Neural cell (in vitro differentiated cells): ENCODE data around the gene PARG. TPM values are rescaled to one million over a fixed set of nuclear protein-coding genes. Genes with fewer than 3 reads are reported as not detected.
"Not testable (repeated sequence)": the region's sequence is repeated elsewhere in the genome, so short reads cannot be mapped to it uniquely, and the experiment has no call there.

Experiments used
- H2AFZ ChIP-seq: fragments of 200-600, 300-800 bp; sonication (generic), shearing (Covaris generic); 2 replicates; pipeline ENCODE4 v1.6.0; 2014; ENCODE audit warnings: low read depth, mild to moderate bottlenecking, antibody characterized with exemption, low read length, moderate library complexity
- H3F3A ChIP-seq: fragments of 200-600 bp; shearing (Covaris generic); 2 replicates; pipeline ENCODE4 v1.6.1; 2016; ENCODE audit warnings: mild to moderate bottlenecking, moderate library complexity, mixed read lengths, antibody characterized with exemption, low read length; ENCODE audit not compliant: insufficient read depth, poor library complexity, severe bottlenecking
- H3K27ac ChIP-seq: fragments of 200-600, 300-800 bp; sonication (generic), shearing (Covaris generic); 2 replicates; pipeline ENCODE4 v1.5.1; 2014; ENCODE audit warnings: mild to moderate bottlenecking, low read length, moderate library complexity
- H3K27me3 ChIP-seq: fragments of 300-800, 200-600 bp; sonication (generic), shearing (Covaris generic); 2 replicates; pipeline ENCODE4 v1.6.0; 2014; ENCODE audit warnings: mild to moderate bottlenecking, low read depth, low read length, moderate library complexity; ENCODE audit not compliant: insufficient read depth
- H3K36me3 ChIP-seq: fragments of 300-800, 200-600 bp; sonication (generic), shearing (Covaris generic); 2 replicates; pipeline ENCODE4 v1.5.1; 2014; ENCODE audit warnings: mild to moderate bottlenecking, antibody characterized with exemption, low read length, moderate library complexity; ENCODE audit not compliant: insufficient read depth
- H3K4me2 ChIP-seq: fragments of 300-800, 200-600 bp; sonication (generic), shearing (Covaris generic); 2 replicates; pipeline ENCODE4 v1.6.0; 2014; ENCODE audit warnings: mild to moderate bottlenecking, low read length
- H3K4me3 ChIP-seq: fragments of 300-800, 200-600 bp; sonication (generic), shearing (Covaris generic); 2 replicates; pipeline ENCODE4 v1.5.1; 2014; ENCODE audit warnings: mild to moderate bottlenecking, low read length, moderate library complexity
- H3K79me2 ChIP-seq: fragments of 200-600 bp; shearing (Covaris generic); replicated peaks from 2 replicates; pipeline ENCODE4 v1.6.0; 2014; ENCODE audit warnings: mild to moderate bottlenecking, low read length, moderate library complexity; ENCODE audit not compliant: insufficient read depth
- H3K9ac ChIP-seq: fragments of 300-800, 200-600 bp; sonication (generic), shearing (Covaris generic); 2 replicates; pipeline ENCODE4 v1.6.1; 2016; ENCODE audit warnings: mild to moderate bottlenecking, low read length, mixed read lengths
- H3K9me2 ChIP-seq: fragments of 200-600 bp; shearing (Covaris generic); 2 replicates; pipeline ENCODE4 v1.6.1; 2016; ENCODE audit warnings: mild to moderate bottlenecking, low read length, mixed read lengths; ENCODE audit not compliant: insufficient read depth
- H3K9me3 ChIP-seq: fragments of 200-600, 300-800 bp; sonication (generic), shearing (Covaris generic); 2 replicates; pipeline ENCODE4 v1.6.1; 2016; ENCODE audit warnings: mild to moderate bottlenecking, mixed run types, low read length, moderate library complexity, mixed read lengths
- H4K20me1 ChIP-seq: fragments of 200-600 bp; shearing (Covaris generic); 2 replicates; pipeline ENCODE4 v1.6.1; 2016; ENCODE audit warnings: mild to moderate bottlenecking, mixed run types; ENCODE audit not compliant: insufficient read depth
- polyA plus RNA-seq: library from polyadenylated mRNA; depleted of rRNA; stranded (reverse); fragments of >200 nt; gene quantifications from 2 replicates; pipeline ENCODE4 v1.2.3, GENCODE V29; 2014

PARG gene
- polyA plus RNA-seq, 1 donor from 2014 or later = 36.0 TPM

DNA sequence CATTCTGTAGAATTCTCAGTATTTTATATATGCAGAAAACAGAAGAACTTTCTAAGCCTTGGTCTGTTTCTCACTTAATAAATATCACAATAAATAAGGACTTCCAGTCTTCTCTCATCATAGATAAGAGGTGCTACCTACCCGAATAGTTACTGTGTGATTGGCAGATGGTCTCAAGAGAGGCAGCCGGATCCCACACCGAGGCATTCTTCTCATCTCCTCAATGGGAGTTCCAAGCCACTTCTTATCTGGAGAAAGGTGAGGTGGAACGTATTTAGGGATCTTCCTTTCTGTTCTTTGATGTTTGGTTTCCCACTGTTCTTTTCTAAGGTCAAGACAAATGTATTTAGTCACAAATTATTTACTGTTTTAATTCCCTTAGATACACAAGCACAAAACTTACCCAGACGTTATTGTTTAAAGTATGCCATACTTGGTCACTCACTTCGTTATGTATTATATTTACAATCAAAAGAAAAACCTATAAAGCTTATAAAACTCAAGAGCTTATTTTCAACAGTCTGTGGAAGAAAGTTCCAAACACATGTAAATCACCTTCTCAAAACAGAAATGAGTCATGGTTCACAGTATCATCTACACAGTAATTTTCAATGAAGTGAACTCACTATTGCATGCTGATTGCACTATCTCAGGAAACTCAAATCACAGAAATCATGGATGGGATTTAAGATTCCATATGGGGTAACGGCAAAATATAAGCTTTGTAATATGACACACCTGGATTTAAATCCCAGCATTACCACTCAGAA is 9.7 kb downstream of the PARG start:
- H3K9ac ChIP-seq, H3F3A ChIP-seq, H3K79me2 ChIP-seq, H4K20me1 ChIP-seq, H3K27ac ChIP-seq, H3K9me2 ChIP-seq, H2AFZ ChIP-seq, H3K27me3 ChIP-seq, H3K36me3 ChIP-seq, H3K9me3 ChIP-seq, H3K4me3 ChIP-seq, H3K4me2 ChIP-seq: not testable (repeated sequence)

GRCh38 chr10:49931276-49931675 is 10.6 kb downstream of the PARG start:
- H4K20me1 ChIP-seq, H3F3A ChIP-seq, H3K27ac ChIP-seq, H2AFZ ChIP-seq, H3K9me3 ChIP-seq, H3K36me3 ChIP-seq, H3K27me3 ChIP-seq, H3K4me2 ChIP-seq, H3K9me2 ChIP-seq, H3K4me3 ChIP-seq, H3K9ac ChIP-seq, H3K79me2 ChIP-seq: not testable (repeated sequence)

DNA sequence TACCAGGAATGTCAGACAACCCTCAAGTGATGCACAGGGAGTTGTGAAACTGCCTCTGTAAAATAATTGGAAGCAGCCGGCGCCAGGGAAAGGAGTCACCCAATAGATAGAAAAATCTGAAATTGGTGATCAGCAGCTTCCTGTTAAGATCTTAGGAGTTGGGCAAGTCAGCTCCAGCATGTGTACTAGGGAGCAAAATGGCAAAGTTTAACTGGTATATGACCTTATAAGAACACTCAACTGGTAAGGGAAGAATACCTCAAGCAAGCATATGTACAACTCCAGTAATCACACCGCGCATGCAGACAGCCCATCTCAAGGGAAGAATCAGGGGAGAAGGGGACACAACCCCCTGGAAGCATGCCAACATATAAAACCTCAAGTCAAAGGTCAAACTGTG is 18.3 kb downstream of the PARG start:
- not testable (repeated sequence) for H3K9me3 ChIP-seq, H3K4me2 ChIP-seq, H3K27me3 ChIP-seq, H3F3A ChIP-seq, H3K36me3 ChIP-seq, H2AFZ ChIP-seq, H4K20me1 ChIP-seq, H3K9me2 ChIP-seq, H3K79me2 ChIP-seq, H3K4me3 ChIP-seq, H3K9ac ChIP-seq, H3K27ac ChIP-seq

GRCh38 chr10:49922041-49922440 is 19.8 kb downstream of the PARG start:
- not testable (repeated sequence) for H3F3A ChIP-seq, H3K9me3 ChIP-seq, H3K36me3 ChIP-seq, H3K4me2 ChIP-seq, H4K20me1 ChIP-seq, H3K79me2 ChIP-seq, H3K4me3 ChIP-seq, H3K27me3 ChIP-seq, H3K9ac ChIP-seq, H2AFZ ChIP-seq, H3K27ac ChIP-seq, H3K9me2 ChIP-seq

- H3K9me2 ChIP-seq, H3K27ac ChIP-seq, H3K9ac ChIP-seq, H3K9me3 ChIP-seq, H4K20me1 ChIP-seq, H3K79me2 ChIP-seq, H2AFZ ChIP-seq, H3K27me3 ChIP-seq, H3K36me3 ChIP-seq, H3F3A ChIP-seq, H3K4me2 ChIP-seq, H3K4me3 ChIP-seq: not testable (repeated sequence)
Observed at GRCh38 chr10:49917927-49918326, 23.9 kb downstream of the PARG start.

DNA sequence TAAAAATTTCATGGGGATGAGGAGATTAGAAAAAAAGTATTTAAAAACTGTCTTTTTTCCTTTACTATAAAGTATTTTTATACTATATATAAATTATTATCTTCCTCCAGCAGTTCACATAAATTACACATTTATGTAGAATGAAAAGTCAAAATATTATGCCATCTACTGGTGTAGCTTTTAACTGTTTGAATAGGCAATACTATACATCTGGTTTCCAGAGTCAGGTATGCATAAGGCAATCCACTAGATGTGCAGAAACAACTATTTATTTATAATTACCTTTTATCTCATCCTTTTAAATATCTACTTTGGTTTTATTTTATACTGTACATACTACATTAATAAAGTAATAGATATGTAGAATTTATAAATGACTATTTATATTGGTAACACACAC is 25.4 kb downstream of the PARG start:
- not testable (repeated sequence) for H2AFZ ChIP-seq, H3K9me2 ChIP-seq, H3K27ac ChIP-seq, H3K4me3 ChIP-seq, H3K36me3 ChIP-seq, H3K9ac ChIP-seq, H3K4me2 ChIP-seq, H3F3A ChIP-seq, H3K9me3 ChIP-seq, H3K79me2 ChIP-seq, H3K27me3 ChIP-seq, H4K20me1 ChIP-seq

GRCh38 chr10:49910295-49910694 is 31.5 kb downstream of the PARG start:
- not testable (repeated sequence) for H3K36me3 ChIP-seq, H3K9me2 ChIP-seq, H3F3A ChIP-seq, H2AFZ ChIP-seq, H3K9me3 ChIP-seq, H3K79me2 ChIP-seq, H3K4me2 ChIP-seq, H3K9ac ChIP-seq, H4K20me1 ChIP-seq, H3K27ac ChIP-seq, H3K27me3 ChIP-seq, H3K4me3 ChIP-seq

DNA sequence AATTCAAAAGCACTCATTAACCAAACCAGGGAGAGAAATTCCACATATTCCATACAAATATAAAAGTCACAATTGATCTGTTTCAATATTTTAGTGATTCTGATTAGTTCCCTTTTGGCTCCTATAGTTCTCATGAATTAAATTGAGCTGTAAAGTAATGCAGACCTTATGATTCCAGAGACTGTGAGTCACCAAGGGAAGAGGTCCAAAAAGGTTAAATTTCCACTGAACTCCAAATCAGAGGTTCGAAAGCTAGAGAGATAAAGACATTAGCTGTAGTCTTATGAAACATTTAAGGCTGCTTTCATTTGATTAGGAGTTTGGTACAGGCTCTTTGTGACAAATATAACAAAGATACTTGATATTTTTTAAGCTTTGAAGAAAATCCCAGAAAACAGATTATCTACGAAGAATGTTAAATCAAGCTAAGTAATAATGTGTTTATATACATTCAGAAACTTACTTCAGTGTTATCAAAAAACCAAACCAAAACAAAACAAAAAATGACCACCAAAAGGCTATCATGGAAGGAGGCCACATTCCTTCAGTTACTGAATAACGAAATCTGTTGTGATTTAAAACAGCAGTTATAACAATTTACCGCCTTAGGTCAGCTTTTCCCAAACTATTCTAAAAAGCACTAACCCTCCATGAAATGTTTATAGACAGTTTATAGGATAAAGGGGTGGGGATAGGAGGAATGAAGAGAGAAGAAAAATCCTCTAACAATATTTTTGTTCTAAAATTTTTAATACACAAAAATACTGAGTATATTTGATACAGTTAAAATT is 33.3 kb downstream of the PARG start:
- not testable (repeated sequence) for H3K27me3 ChIP-seq

More for the DNA sequence above, 33.3 kb downstream of the PARG start:
- not testable (repeated sequence) for H3K4me2 ChIP-seq, H2AFZ ChIP-seq, H3K9ac ChIP-seq, H3F3A ChIP-seq, H3K27ac ChIP-seq, H4K20me1 ChIP-seq, H3K4me3 ChIP-seq, H3K9me2 ChIP-seq, H3K36me3 ChIP-seq, H3K79me2 ChIP-seq, H3K9me3 ChIP-seq
